ENCODE data around the gene METTL22. TPM values are rescaled to one million over a fixed set of nuclear protein-coding genes. Genes with fewer than 3 reads are reported as not detected.

The METTL22 gene
- total and polyA plus RNA-seq, 10 donors = 14.8 to 58.8 (median 41.8) TPM

DNA sequence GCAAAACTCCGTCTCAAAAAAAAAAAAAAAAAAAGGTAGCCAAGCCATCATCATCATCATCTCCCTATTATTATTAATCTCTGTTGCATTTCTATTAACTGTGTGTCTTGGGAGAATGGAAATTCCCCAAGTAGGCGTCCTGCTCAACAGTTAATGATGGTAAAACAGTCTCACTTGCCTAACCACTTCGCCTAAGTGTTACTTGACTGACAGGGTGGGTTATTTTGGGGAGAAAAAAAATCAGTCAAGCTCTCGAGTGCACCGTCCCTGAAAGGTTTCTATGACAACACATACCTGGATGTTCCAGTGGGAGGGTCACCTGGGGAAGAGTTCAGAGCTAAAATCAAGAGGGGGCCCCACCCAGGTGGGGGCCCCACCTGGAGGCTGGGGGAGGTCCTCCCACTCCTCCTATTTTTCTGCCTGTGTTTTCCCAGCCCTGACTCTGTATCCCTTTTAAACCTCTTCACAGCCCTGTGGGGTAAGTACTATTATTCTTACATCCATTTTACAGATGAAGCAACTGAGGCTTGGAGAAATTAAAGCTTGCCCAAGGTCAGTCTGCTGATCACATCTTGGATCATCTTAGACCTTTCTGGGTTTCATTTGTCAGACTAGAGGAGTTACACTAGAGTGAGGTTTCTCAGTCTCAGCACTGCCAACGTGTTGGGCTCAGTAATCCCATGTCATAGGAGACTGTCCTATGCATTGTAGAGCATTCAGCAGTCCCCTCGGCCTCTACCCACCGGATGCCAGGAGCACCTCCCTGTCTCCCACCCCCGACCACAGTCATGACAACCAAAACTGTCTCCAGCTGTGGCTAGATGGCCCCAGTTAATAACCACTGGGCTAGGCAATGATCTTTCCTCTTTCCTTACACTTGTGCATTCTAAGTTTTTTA is 41.9 kb downstream of the METTL22 start:
- Histone ChIP-seq H3K27ac (no peak overlapping the region), H3K36me3 (peaks cover 0 to 54% (median 25%) of the 10 kb centered on the region in 6 donors), H3K9me3 (no peaks in the 10 kb centered on the region), H3K27me3 (replicated peaks in 1 of 7) (no peaks in the 10 kb centered on the region), H3K4me1 (no peaks in the 10 kb centered on the region), H3K4me3 (no peak overlapping the region)
- 77 to 83% (median 82%) methylated on average over 9 of the region's 9 CpGs for WGBS, 5 donors
- intact Hi-C loops (cut with DNase I; ENCODE audit: low total_unique reads) = loop anchor here (5.0 kb wide), 1 partner anchor 219 kb away; the partner anchor contains the start of gene LITAFD
- TF ChIP-seq CTCF (IDR thresholded peaks at IDR 0.05 in 8 of 11, conservative IDR thresholded peaks at IDR 0.05 in 3 of 11) = no peak
- TF ChIP-seq POLR2AphosphoS5 (IDR thresholded peaks at IDR 0.05) = no peak
- TF ChIP-seq POLR2A (IDR thresholded peaks at IDR 0.05) = no peak
- DNase-seq = peak; percentile 14

- Histone ChIP-seq H3K4me1 (no peaks in the 10 kb centered on the region), H3K9me3 (no peaks in the 10 kb centered on the region), H3K4me3 (no peak overlapping the region), H3K27me3 (replicated peaks in 1 of 7) (no peaks in the 10 kb centered on the region), H3K27ac (no peak overlapping the region), H3K36me3 (peaks cover 0 to 51% (median 25%) of the 10 kb centered on the region in 6 donors)
- intact Hi-C loops (cut with DNase I; ENCODE audit: low total_unique reads) = no loop called here
- DNase-seq = peak; percentile 22
- TF ChIP-seq CTCF (IDR thresholded peaks at IDR 0.05 in 8 of 11, conservative IDR thresholded peaks at IDR 0.05 in 3 of 11) = no peak
- TF ChIP-seq POLR2AphosphoS5 (IDR thresholded peaks at IDR 0.05) = no peak
- TF ChIP-seq POLR2A (IDR thresholded peaks at IDR 0.05) = no peak
- WGBS, 5 donors = 84 to 89% (median 87%) methylated on average over 6 of the region's 6 CpGs
Measured at GRCh38 chr16:8665529-8665928, 44.0 kb downstream of the METTL22 start.

DNA sequence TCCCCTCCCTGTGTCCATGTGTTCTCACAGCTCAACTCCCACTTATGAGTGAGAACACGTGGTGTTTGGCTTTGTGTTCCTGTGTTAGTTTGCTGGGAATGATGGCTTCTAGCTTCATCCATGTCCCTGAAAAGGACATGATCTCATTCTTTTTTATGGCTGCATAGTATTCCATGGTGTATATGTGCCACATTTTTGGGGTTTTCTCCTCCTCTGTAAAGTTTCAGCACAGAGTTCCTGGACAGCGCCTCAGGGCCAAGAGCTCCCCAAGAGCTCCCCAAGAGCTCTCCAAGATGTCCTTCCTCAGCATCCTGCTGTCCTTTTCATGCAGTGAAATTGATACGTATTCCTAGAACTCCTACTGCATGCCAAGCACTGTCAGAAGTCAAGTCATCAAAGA is 46.0 kb downstream of the METTL22 start:
- TF ChIP-seq POLR2AphosphoS5 (IDR thresholded peaks at IDR 0.05) = no peak
- no peak for TF ChIP-seq POLR2A (IDR thresholded peaks at IDR 0.05)
- no peak for TF ChIP-seq CTCF (IDR thresholded peaks at IDR 0.05 in 8 of 11, conservative IDR thresholded peaks at IDR 0.05 in 3 of 11)
- Histone ChIP-seq H3K27me3 (replicated peaks in 1 of 7) (no peaks in the 10 kb centered on the region), H3K27ac (no peak overlapping the region), H3K9me3 (no peaks in the 10 kb centered on the region), H3K36me3 (peaks cover 0 to 51% (median 25%) of the 10 kb centered on the region in 6 donors), H3K4me3 (no peak overlapping the region), H3K4me1 (no peaks in the 10 kb centered on the region)
- intact Hi-C loops (cut with DNase I; ENCODE audit: low total_unique reads) = no loop called here
- peak; percentile 6 for DNase-seq
- WGBS, 5 donors = 94 to 97% (median 95%) methylated on average over 3 of the region's 3 CpGs

GRCh38 chr16:8668113-8668512 is 46.6 kb downstream of the METTL22 start:
- TF ChIP-seq CTCF (IDR thresholded peaks at IDR 0.05 in 8 of 11, conservative IDR thresholded peaks at IDR 0.05 in 3 of 11) (no peak), POLR2AphosphoS5 (IDR thresholded peaks at IDR 0.05) (no peak), POLR2A (IDR thresholded peaks at IDR 0.05) (no peak)
- Histone ChIP-seq H3K27ac (no peak overlapping the region), H3K9me3 (no peaks in the 10 kb centered on the region), H3K27me3 (replicated peaks in 1 of 7) (no peaks in the 10 kb centered on the region), H3K4me3 (no peak overlapping the region), H3K4me1 (no peaks in the 10 kb centered on the region), H3K36me3 (peaks cover 0 to 51% (median 25%) of the 10 kb centered on the region in 6 donors)
- intact Hi-C loops (cut with DNase I; ENCODE audit: low total_unique reads) = no loop called here
- DNase-seq = peak; percentile 47
- 87 to 93% (median 92%) methylated on average over 5 of the region's 5 CpGs for WGBS, 5 donors
